GM21737 (cell line): ENCODE results near the gene COX7A1.
"Not testable (repeated sequence)": the region's sequence is repeated elsewhere in the genome, so short reads cannot be mapped to it uniquely, and the experiment has no call there.

Experiments
- ATAC-seq: cut with Tn5 transposase; IDR thresholded peaks from one replicate; pipeline ENCODE4 v1.9.1; 2021; ENCODE audit warnings: mild to moderate bottlenecking, moderate library complexity; ENCODE audit not compliant: unreplicated experiment

Gene COX7A1

DNA sequence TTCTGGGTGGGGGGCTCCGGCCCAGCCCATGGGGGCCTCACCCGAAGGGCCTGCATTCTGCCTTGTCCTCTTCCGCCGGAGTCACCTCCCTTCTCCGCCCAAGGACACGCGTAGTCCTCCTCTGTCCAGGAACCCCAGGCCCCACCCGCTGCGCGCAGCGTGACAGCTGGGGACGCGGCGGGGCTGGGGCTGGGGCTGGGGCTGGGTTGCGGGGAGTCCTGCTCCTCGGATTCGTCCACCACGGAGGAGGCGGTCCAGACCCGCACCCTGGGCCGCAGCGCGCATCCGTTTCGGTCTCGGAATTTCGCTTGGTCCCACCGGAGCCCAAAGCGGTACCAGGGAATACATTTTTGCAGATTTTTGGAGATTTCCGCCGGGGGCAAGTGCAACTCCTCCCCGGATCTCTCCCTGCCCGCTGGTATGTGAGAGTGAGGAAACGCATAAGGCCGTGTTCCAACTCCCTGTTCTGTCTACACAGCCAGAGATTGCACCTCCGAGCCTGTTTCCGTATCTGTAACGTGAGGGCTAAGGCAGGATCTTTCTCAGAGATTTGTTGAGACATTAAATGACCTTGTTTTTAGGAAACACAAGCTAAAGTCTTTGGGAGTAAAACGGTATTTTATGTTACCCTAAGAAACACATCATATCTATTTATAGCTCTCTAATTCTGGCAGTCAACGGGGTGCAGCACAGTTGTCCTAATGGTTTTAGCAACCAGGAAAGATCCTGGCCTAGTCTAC lies at the start of gene COX7A1:
Gene COX7A1, minus strand, starts transcription at position 96 of the 740 bp plus-strand sequence. Its CDS starts 40 bp downstream, at position 56.
- ATAC-seq, result no peak

DNA sequence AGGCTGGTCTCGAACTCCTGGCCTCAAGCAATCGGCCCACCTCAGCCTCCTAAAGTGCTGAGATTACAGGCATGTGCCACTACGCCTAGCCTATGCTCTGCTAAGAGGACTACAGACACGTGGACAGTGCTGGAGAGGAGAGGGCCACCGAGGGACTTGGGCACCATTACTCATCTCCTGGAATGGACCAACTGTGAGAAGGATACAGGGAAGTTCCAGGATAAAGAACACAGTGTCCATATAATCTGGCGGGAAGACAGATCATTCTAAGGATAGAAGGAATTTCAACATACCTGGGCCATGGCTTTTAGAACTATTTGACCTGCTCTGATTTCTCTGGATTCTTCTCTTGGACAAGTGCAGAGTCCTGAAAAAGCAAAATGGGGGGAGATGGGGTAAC lies 49.4 kb upstream of the COX7A1 start:
- no peak for ATAC-seq

DNA sequence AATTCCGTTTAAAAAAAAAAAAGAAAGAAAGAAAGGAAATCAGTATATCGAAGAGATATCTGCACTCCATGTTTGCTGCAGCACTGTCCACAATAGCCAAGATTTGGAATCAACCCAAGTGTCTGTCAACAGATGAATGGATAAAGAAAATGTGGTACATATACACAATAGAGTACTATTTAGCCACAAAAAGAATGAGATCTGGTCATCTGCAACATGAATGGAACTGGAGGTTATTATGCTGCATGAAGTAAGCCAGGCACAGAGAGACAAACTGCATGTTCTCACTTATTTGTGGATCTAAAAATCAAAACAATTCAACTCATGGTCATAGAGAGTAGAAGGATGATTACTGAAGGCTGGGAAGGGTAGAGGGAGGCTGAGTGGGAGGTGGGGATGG lies 45.9 kb upstream of the COX7A1 start:
- no peak for ATAC-seq

DNA sequence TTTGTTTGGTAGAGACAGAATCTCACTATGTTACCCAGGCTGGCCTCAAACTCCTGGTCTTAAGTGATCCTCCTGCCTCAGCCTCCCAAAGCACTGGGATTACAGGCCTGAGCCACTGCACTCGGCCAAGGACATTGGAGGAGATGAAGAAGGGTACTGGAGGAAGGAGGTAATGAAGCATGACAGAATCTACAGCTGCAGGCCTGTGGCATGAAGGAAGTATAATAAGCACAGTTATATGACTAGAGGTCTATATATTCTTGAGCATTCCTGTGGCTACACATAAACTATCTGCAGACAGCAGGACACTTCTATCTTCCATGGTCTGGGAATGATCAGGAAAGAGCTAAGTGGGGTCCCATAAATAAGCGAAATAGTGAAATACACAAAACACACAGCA lies 44.0 kb upstream of the COX7A1 start:
- ATAC-seq, result no peak

DNA sequence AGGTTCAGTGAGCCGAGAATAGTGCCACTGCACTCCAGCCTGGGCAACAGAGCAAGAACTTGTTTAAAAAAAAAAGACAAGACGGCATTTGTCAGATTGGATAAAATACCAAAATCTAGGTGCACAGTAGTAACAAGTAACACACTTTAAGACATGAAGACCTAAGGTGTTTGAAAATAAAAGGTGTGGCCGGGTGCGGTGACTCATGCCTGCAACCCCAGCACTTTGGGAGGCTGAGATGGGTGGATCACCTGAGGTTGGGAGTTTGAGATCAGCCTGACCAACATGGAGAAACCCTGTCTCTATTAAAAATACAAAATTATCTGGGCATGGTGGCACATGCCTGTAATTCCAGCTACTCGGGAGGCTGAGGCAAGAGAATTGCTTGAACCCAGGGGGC lies 34.5 kb upstream of the COX7A1 start:
- not testable (repeated sequence) for ATAC-seq

DNA sequence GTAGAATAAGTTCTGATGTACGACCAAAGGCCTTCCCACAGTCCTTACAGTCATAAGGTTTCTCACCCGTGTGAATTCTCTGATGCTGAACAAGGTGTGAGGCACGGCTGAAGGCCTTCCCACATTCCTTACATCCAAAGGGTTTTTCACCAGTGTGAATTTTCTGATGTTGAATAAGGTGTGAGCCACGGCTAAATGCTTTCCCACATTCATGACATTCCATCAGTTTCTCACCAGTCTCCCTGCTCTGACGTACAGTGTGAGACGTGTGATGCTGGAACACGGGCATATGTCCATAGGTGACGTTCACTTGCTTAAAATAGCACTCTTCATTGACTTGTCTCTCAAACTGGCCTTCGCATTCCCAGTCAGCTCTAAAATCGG lies 31.0 kb upstream of the COX7A1 start:
- ATAC-seq, result no peak

DNA sequence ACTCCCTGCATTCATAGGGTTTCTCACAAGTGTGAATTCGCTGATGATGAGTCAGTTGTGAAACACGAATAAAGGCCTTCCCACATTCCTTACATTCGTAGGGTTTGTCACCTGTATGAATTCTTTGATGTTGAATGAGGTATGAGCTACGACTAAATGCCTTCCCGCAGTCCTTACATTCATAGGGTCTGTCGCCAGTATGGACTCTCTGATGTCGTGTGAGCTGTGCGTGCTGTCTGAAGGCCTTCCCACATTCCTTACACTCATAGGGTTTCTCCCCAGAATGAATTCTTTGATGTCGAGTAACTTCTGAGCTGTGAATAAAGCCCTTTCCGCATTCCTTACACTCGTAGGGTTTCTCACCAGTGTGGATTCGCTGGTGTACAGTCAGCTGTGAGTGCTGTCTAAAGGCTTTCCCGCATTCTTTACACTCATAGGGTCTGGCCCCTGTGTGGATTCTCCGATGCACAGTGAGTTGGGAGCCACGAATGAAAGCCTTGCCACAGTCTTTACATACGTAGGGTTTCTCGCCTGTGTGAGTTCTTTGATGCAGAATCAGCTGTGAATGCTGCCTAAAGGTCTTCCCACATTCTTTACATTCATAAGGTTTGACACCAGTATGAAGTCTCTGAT lies 30.5 kb upstream of the COX7A1 start:
- no peak for ATAC-seq

DNA sequence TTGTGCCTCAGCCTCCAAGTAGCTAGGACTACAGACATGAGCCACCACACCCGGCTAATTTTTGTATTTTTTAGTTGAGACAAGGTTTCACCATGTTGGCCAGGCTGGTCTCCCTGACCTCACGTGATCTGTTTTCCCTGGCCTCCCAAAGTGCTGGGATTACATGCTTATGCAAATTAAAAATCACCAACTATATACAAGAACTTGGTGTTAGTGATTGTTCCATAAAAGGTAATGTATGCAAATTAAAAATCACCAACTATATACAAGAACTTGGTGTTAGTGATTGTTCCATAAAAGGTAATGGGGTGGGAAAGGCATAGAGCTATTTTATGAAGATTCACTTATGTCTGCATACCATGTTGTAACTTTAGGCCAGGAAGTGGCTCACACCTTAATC lies 26.8 kb upstream of the COX7A1 start:
- not testable (repeated sequence) for ATAC-seq

DNA sequence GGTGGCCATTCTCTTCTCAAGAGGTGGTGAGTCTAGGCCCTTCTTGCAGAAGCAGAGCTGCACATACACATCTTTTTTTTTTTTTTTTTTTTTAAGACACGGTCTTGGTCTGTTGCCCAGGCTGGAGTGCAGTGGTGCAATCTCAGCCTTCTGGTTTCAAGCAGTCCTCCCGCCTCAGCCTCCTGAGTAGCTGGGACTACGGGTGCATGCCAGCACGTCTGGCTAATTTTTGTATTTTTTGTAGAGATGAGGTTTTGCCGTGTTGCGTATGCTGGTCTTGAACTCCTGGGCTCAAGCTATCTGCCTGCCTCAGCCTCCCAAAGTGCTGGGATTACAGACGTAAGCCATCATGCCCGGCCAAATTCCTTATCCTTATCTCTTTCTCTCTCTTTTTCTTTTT lies 21.6 kb upstream of the COX7A1 start:
- not testable (repeated sequence) for ATAC-seq

DNA sequence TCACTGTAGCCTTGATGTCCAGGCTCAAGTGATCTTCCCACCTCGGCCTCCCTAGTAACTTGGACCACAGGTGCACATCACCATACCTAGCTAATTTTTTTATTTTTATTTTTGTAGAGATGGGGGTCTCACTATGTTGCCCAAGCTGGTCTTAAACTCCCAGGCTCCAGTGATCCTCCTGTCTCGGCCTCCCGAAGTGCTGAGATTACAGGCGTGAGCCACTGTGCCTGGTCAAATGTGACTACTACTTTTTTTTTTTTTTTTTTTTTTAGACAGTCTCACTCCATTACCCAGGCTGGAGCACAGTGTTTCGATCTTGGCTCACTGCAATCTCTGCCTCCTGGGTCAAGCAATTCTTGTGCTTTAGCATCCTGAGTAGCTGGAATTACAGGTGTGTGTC lies 20.6 kb upstream of the COX7A1 start:
- ATAC-seq, result no peak

DNA sequence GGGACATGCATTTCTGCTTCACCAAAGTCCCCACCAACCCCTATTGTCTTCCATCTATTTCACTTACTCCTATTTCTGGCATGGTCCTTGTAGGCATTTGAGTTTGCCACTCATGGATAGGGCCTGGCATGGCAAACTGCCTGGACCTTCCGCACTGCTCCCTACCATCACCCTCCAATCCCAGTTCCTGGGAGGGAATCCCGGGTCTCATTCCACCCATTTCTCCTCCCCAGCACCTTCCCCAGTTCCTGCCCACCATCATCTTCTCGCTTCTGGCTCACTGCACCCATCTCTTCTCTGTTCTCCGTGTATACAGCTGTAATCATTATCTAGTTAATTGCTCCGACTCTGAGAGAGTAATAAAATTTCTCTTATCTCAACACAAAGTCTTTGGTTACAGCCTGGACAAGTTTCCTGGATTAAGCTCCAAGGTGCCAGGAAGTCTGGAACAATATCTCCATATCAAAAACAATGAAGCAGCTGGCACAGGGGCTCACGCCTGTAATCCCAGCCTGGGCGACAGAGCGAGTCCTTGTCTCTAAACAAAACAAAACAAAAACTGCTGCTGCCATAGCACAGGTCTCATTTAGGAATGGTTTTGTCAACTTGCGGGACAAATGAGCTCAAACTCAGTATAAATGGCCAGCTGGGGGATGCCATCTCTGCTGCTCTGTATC lies 17.0 kb upstream of the COX7A1 start:
- no peak for ATAC-seq

DNA sequence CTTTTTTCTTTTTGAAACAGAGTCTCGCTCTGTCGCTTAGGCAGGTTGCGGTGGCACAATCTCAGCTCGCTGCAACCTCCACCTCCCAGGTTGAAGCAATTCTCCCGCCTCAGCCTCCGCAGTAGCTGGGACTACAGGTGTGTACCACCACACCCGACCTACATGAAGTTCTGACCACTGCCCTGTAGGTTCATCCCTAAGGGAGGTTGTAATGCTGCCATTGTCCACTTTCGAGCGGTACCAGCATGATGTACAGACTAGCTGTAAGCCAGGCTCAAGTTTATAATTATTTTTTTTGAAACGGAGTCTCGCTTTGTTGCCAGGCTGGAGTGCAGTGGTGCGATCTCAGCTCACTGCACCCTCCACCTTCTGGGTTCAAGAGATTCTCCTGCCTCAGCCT lies 11.6 kb upstream of the COX7A1 start:
- ATAC-seq, result no peak

DNA sequence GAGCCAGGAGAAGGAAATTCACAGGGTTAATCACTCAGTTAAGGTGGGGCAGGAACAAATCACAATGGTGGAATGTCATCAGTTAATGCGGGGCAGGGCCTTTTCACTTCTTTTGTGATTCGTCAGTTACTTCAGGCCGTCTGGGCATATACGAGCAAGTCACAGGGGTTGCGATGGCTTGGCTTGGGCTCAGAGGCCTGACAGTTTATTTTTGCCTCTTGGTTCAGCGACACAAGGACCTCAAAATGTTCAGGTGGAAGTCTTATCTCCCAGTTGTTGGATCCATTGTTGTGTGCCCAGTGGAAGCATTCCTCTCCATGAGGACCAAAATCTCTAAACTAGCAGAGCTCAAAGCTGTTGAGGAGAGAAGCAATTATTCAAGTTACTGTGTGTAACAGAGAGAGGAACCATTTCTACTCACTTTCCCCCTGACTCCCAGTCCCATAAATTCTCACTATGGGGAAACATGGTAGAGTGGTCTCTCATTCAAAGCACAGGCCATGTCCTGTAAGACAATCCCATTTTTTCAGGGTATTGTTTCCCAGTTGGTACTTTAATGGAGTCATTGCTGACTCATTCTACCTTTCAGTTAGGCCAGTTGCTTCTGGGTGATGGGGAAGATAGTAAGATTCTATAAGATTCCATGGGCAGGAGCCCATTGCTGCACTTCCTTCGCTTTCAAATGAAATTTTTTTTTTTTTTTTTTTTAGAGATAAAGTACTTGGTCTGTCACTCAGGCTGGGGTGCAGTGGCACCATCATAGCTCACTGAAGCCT lies 8.8 kb upstream of the COX7A1 start:
- no peak for ATAC-seq

DNA sequence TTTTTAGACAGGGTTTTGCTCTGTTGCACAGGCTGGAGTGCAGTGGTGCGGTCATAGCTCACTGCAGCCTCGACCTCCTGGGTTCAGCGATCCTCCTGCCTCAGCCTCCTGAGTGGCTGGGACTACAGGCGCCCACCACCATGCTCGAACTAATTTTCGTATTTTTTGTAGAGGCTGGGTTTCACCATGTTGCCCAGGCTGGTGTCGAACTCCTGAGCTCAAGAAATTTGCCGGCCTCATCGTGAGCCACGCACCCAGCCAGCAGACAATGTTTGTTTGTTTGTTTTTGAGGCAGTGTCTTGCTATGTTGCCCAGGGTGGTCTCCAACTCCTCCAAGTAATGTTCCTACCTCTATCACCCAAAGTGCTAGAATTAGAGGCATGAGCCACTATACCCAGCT lies 879 bp upstream of the COX7A1 start:
- no peak for ATAC-seq

DNA sequence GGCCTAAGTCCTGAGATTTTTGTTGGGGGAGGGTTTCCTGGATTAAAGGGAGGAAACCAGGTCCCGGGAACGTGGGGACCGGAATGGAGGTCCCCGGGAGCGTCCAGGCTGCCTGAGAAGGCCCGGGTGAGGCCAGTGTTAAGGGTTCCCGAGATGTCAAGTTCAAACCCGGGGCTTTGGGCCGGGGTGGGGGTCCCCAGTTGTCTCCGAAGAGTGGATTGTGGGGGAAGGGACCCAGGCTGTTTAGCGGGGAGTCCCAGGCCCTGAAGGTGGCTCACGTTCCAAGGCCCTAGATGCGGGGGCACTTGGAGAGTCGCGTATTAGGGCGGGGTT lies 262 bp downstream of the COX7A1 start:
- ATAC-seq, result no peak

DNA sequence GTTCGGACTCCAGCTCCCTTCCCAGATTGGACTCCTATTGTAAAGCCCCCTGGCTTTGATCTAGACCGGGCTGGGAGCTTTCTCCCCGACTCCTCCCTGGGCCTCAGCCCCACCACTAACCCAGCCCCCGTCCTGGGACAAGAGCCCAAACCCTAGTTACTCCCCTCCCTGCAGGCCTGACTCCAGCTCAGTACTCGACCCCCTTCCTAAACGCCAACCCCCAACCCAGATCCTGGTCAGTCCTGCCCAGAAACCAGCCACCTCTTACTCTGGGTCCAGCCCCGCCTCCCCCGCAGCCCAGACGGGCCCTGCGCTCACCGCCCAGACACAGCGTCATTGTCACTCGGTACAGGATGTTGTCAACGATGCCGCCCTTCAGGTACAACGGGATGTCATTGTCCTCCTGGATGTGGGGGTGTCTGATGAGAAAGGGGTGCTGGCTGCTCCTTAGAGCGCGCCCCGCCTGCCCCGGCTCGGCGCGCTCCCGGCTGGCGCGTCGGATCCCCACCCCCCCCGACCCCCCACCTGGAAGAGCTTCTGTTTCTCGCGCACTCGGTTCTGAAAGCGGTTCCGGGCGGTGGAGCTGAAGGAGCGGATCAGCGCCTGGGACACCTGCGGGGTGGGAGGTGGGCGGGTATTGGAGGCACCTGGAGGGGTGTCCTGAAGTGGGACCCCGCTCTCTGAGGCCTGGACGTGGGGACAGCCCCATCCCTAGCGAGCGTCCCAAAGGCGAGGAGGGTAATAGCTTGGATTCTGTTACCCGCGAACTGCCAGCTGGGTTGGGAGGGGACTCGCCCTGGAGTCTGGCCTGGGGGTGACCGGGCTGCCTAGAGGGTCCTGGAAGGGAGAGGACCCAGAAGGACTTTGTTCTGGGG lies 866 bp downstream of the COX7A1 start:
- ATAC-seq, result no peak

DNA sequence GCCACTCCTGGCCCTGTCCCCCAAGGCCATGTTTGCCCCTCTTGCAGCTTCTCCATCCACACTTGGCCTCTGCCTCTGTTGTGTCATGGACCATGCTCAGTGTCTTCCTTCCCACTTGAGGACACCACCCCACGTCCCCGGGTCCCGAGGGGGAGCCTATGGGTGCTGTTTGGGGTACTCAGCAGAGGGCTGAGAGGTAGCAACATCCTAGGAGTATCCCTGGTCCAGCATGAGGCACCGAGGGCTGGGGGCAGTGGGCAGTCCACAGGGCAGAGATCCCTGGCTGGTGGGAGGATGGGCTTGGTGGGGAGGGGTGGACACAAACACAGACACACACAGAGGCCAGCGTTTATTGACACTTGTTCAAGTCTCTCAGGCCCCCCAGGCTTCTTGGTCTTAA lies 1.7 kb downstream of the COX7A1 start:
- ATAC-seq, result no peak

DNA sequence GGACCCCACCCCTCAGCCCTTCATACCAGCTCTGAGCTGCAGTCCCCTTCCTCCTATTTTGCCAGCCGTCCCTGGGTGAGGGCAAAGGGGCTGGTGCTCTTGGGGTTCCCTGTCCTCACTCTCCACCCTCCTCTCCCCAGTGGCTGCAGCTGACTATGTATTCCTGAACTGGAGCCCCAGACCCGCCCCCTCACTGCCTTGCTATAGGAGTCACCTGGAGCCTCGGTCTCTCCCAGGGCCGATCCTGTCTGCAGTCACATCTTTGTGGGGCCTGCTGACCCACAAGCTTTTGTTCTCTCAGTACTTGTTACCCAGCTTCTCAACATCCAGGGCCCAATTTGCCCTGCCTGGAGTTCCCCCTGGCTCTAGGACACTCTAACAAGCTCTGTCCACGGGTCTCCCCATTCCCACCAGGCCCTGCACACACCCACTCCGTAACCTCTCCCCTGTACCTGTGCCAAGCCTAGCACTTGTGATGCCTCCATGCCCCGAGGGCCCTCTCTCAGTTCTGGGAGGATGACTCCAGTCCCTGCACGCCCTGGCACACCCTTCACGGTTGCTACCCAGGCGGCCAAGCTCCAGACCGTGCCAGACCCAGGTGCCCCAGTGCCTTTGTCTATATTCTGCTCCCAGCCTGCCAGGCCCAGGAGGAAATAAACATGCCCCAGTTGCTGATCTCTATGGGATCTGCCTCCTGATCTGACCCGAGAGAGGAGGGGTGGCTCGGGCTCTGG lies 2.4 kb downstream of the COX7A1 start:
- no peak for ATAC-seq

DNA sequence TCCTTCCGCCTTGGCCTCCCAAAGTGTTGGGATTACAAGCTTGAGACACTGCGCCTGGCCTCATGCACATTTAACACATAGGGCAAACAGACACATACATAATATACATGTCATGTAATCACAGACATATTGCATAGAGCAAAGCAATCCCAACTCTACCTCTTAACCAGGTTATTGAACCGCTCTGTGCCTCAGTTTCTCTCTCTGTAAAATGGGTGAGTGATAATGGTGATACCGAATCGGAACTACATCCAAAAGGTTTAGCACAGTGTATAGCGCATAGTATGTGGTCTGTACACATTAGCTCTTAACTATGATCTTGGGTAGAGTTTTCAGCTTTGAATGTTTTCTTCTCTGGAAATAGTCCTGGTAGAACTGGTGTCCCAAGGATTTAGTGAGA lies 7.6 kb downstream of the COX7A1 start:
- ATAC-seq, result no peak

DNA sequence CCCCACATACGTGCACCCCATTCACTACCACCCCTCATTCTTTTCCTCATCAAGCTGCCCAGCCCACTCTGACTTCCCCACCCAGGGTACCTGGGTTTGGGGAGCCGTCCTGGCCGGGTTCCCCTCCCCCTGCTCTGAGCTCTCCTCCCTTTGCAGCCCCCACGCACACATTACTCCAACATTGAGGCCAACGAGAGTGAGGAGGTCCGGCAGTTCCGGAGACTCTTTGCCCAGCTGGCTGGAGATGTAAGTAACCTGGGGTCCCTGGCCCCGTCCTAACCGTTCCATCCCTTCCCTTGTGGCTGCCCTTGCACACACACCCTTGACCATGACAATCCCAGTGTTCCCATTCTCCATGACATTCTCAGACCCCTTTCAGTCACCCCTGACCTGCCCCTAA lies 9.8 kb downstream of the COX7A1 start:
- ATAC-seq, result no peak
